Thoracic aorta (tissue), 2 donors: ENCODE data around the gene TRPM2. TPM values are rescaled to one million over a fixed set of nuclear protein-coding genes. Genes with fewer than 3 reads are reported as not detected.

ENCODE experiments used
- ATAC-seq: fragments of 150-250 bp; one replicate; pipeline ENCODE4 v1.8.0; 2017; ENCODE audit warnings: low read depth; ENCODE audit not compliant: insufficient number of reproducible peaks, low FRiP score
- DNase-seq: peaks from one replicate; pipeline ENCODE4 v3.0.0-alpha.2; 2020; ENCODE audit warnings: low spot score
- H3K27ac ChIP-seq, 2 donors: fragments of 200-600 bp; sonication (generic); 1 replicate in 1 of 2; 2 replicates in 1 of 2; pipeline ENCODE4 v1.5.1; 2016; ENCODE audit warnings: mild to moderate bottlenecking in 2 of 2, moderate library complexity in 2 of 2
- H3K27me3 ChIP-seq: fragments of 200-600 bp; sonication (generic); replicated peaks from 2 replicates; pipeline ENCODE4 v1.6.0; 2016; ENCODE audit warnings: mild to moderate bottlenecking; ENCODE audit not compliant: insufficient read depth
- H3K36me3 ChIP-seq: fragments of 200-600 bp; sonication (generic); one replicate; pipeline ENCODE4 v1.5.1; 2016
- H3K4me1 ChIP-seq, 2 donors: fragments of 200-600 bp; sonication (generic); 1 replicate in 1 of 2; 2 replicates in 1 of 2; pipeline versions ENCODE4 v1.5.1 to v1.6.0; 2016; ENCODE audit warnings: low read depth in 2 of 2, mild to moderate bottlenecking in 1 of 2; ENCODE audit not compliant: control insufficient read depth in 1 of 2
- H3K4me3 ChIP-seq: fragments of 200-600 bp; sonication (generic); 2 replicates; pipeline ENCODE4 v1.5.1; 2016; ENCODE audit warnings: mild to moderate bottlenecking
- H3K9me3 ChIP-seq: fragments of 200-600 bp; sonication (generic); 2 replicates; pipeline ENCODE4 v1.5.1; 2016
- CTCF ChIP-seq: fragments of 200-600 bp; sonication (generic); IDR thresholded peaks from one replicate; pipeline ENCODE4 v1.5.1; 2019; ENCODE audit warnings: antibody characterized with exemption
- total RNA-seq, 2 donors: library from RNA; depleted of rRNA; stranded (reverse); fragments of >200 nt; gene quantifications; one replicate each; pipeline versions ENCODE4 v1.1.0 to v1.2.3, GENCODE V29; 2016

TRPM2 gene
- total RNA-seq, 2 donors from 2014 or later, result 10.4 to 12.9 TPM

- TF ChIP-seq CTCF, result no peak
- Histone ChIP-seq H3K36me3 (no peaks in the 10 kb centered on the region), H3K27me3 (no peaks in the 10 kb centered on the region), H3K4me1 (no peaks in the 10 kb centered on the region), H3K9me3 (no peaks in the 10 kb centered on the region), H3K4me3 (no peak overlapping the region), H3K27ac (no peak overlapping the region)
- no peak for DNase-seq
- ATAC-seq, result no peak
Observed at GRCh38 chr21:44466351-44466954, 113.0 kb downstream of the TRPM2 start.

GRCh38 chr21:44466996-44467858 lies 113.8 kb downstream of the TRPM2 start:
- H3K4me3 ChIP-seq, result no peak overlapping the region
- no peak for ATAC-seq

GRCh38 chr21:44467859-44468195 lies 114.4 kb downstream of the TRPM2 start:
- ATAC-seq (no peak), DNase-seq (no peak)

More at GRCh38 chr21:44466996-44467858, 113.8 kb downstream of the TRPM2 start:
- DNase-seq, result no peak
- H3K27ac ChIP-seq, result no peak overlapping the region
- H3K36me3 ChIP-seq, result no peaks in the 10 kb centered on the region
- TF ChIP-seq CTCF, result no peak
- H3K4me1 ChIP-seq, result no peaks in the 10 kb centered on the region
- H3K27me3 ChIP-seq, result no peaks in the 10 kb centered on the region
- H3K9me3 ChIP-seq, result no peaks in the 10 kb centered on the region

GRCh38 chr21:44471341-44471740 lies 117.9 kb downstream of the TRPM2 start:
- Histone ChIP-seq H3K27ac (no peak overlapping the region), H3K36me3 (no peaks in the 10 kb centered on the region), H3K4me3 (no peak overlapping the region), H3K9me3 (no peaks in the 10 kb centered on the region), H3K4me1 (no peaks in the 10 kb centered on the region), H3K27me3 (no peaks in the 10 kb centered on the region)
- ATAC-seq (no peak), DNase-seq (no peak)
- no peak for TF ChIP-seq CTCF

More at GRCh38 chr21:44467859-44468195, 114.4 kb downstream of the TRPM2 start:
- Histone ChIP-seq H3K4me3 (no peak overlapping the region), H3K4me1 (no peaks in the 10 kb centered on the region), H3K9me3 (no peaks in the 10 kb centered on the region), H3K36me3 (no peaks in the 10 kb centered on the region), H3K27ac (no peak overlapping the region), H3K27me3 (no peaks in the 10 kb centered on the region)
- no peak for TF ChIP-seq CTCF

GRCh38 chr21:44471996-44472395 lies 118.6 kb downstream of the TRPM2 start:
- no peak overlapping the region for H3K27ac ChIP-seq
- no peaks in the 10 kb centered on the region for H3K9me3 ChIP-seq
- no peak overlapping the region for H3K4me3 ChIP-seq
- ATAC-seq (no peak), DNase-seq (no peak)
- no peaks in the 10 kb centered on the region for H3K27me3 ChIP-seq
- H3K36me3 ChIP-seq, result no peaks in the 10 kb centered on the region
- H3K4me1 ChIP-seq, result no peaks in the 10 kb centered on the region
- TF ChIP-seq CTCF, result no peak
